Skeletal muscle tissue (tissue), 4 donors: ENCODE measurements around the gene GABRR2. TPM values are rescaled to one million over a fixed set of nuclear protein-coding genes. Genes with fewer than 3 reads are reported as not detected.

Experiments used
- H3K27ac ChIP-seq: one replicate; pipeline ENCODE4 v1.7.0; 2013; ENCODE audit warnings: mild to moderate bottlenecking, low read depth, low read length, inconsistent platforms
- H3K27me3 ChIP-seq, 3 donors: one replicate each; pipeline ENCODE4 v1.7.0; 2013; ENCODE audit warnings: low read length in 3 of 3; ENCODE audit not compliant: control insufficient read depth in 3 of 3, insufficient read depth in 3 of 3
- H3K36me3 ChIP-seq, 3 donors: one replicate each; pipeline ENCODE4 v1.7.0; 2013; ENCODE audit warnings: low read length in 3 of 3; ENCODE audit not compliant: control insufficient read depth in 3 of 3, insufficient read depth in 3 of 3
- H3K4me1 ChIP-seq, 3 donors: one replicate each; pipeline ENCODE4 v1.7.0; 2013; ENCODE audit warnings: low read length in 3 of 3, mild to moderate bottlenecking in 3 of 3; ENCODE audit not compliant: control insufficient read depth in 3 of 3, insufficient read depth in 3 of 3
- H3K4me3 ChIP-seq, 3 donors: one replicate each; pipeline ENCODE4 v1.7.0; 2013; ENCODE audit warnings: low read length in 3 of 3
- H3K9ac ChIP-seq, 3 donors: one replicate each; pipeline ENCODE4 v1.7.0; 2013; ENCODE audit warnings: low read length in 3 of 3, mild to moderate bottlenecking in 3 of 3, moderate library complexity in 2 of 3, low read depth in 1 of 3
- H3K9me3 ChIP-seq, 3 donors: one replicate each; pipeline ENCODE4 v1.7.0; 2013; ENCODE audit warnings: low read length in 3 of 3; ENCODE audit not compliant: control insufficient read depth in 3 of 3
- total RNA-seq: library from RNA; depleted of rRNA; stranded (reverse); fragments of >200 nt; gene quantifications from one replicate; pipeline ENCODE4 v1.2.3, GENCODE V29; 2014
- donor health status: Osteomylitis.

GABRR2 gene
- not detected for total RNA-seq

GRCh38 chr6:89315249-89315885 is at the start of gene GABRR2:
TSS of gene GABRR2 (minus strand) at chr6:89315299. CDS start at chr6:89315165, 134 bp downstream.
- Histone ChIP-seq H3K4me3 (peak within 1 kb of the TSS in 1 of 3 donors; percentile 2), H3K9me3 (no peaks in the 10 kb centered on the region), H3K36me3 (no peaks in the 10 kb centered on the region), H3K4me1 (peaks cover 27 to 39% (median 31%) of the 10 kb centered on the region in 3 donors), H3K27me3 (no peaks in the 10 kb centered on the region), H3K9ac (peak within 1 kb of the TSS in 1 of 3 donors; percentile 27), H3K27ac (peak within 1 kb of the TSS; percentile 49)

GRCh38 chr6:89364586-89364985 is 49.5 kb upstream of the GABRR2 start:
- peaks cover 0 to 8% (median 0%) of the 10 kb centered on the region in 3 donors for H3K36me3 ChIP-seq
- peaks cover 5 to 7% (median 6%) of the 10 kb centered on the region in 3 donors for H3K4me1 ChIP-seq
- H3K9me3 ChIP-seq: no peaks in the 10 kb centered on the region
- no peak overlapping the region for H3K9ac ChIP-seq
- no peak overlapping the region for H3K4me3 ChIP-seq
- H3K27me3 ChIP-seq: no peaks in the 10 kb centered on the region
- H3K27ac ChIP-seq: no peak overlapping the region

GRCh38 chr6:89361171-89361570 is 46.1 kb upstream of the GABRR2 start:
- no peak overlapping the region for H3K4me3 ChIP-seq
- no peak overlapping the region for H3K27ac ChIP-seq
- H3K27me3 ChIP-seq: no peaks in the 10 kb centered on the region
- H3K4me1 ChIP-seq: no peaks in the 10 kb centered on the region
- H3K9ac ChIP-seq: no peak overlapping the region
- H3K36me3 ChIP-seq: peaks cover 0 to 4% (median 0%) of the 10 kb centered on the region in 3 donors
- no peaks in the 10 kb centered on the region for H3K9me3 ChIP-seq

GRCh38 chr6:89360415-89360999 is 45.4 kb upstream of the GABRR2 start:
- H3K36me3 ChIP-seq: no peaks in the 10 kb centered on the region
- H3K27ac ChIP-seq: no peak overlapping the region
- no peak overlapping the region for H3K4me3 ChIP-seq

DNA sequence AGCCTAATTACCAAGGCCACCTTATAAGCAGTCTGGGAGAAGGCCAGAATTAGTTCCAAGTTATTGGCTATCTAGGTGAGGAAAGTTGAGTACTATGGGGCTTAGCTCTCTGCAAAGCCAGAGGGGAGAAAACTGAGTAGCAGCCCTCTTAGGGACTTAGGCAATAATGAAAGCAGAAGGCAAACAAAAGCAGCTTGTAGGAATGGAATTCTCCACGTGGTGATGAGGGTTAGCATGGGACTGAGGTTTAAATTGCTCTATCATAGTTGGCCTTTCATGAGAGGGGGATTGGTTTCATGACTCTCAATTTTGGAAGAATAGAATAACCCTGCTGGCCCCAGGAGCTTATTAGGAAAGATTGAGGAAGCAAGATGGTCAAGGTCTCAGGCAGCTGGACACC is 44.5 kb upstream of the GABRR2 start:
- no peaks in the 10 kb centered on the region for H3K9me3 ChIP-seq
- H3K9ac ChIP-seq: no peak overlapping the region
- H3K27ac ChIP-seq: no peak overlapping the region
- no peaks in the 10 kb centered on the region for H3K36me3 ChIP-seq
- H3K4me3 ChIP-seq: no peak overlapping the region
- no peaks in the 10 kb centered on the region for H3K4me1 ChIP-seq
- no peaks in the 10 kb centered on the region for H3K27me3 ChIP-seq

More at GRCh38 chr6:89360415-89360999, 45.4 kb upstream of the GABRR2 start:
- H3K9ac ChIP-seq: no peak overlapping the region
- no peaks in the 10 kb centered on the region for H3K9me3 ChIP-seq
- no peaks in the 10 kb centered on the region for H3K27me3 ChIP-seq
- no peaks in the 10 kb centered on the region for H3K4me1 ChIP-seq

GRCh38 chr6:89357390-89357789 is 42.3 kb upstream of the GABRR2 start:
- H3K36me3 ChIP-seq: no peaks in the 10 kb centered on the region
- H3K4me3 ChIP-seq: peak overlapping the region in 2 of 3 donors; percentile 13 to 31
- H3K4me1 ChIP-seq: no peaks in the 10 kb centered on the region
- H3K9me3 ChIP-seq: no peaks in the 10 kb centered on the region
- no peaks in the 10 kb centered on the region for H3K27me3 ChIP-seq
- no peak overlapping the region for H3K27ac ChIP-seq
- H3K9ac ChIP-seq: no peak overlapping the region

- no peaks in the 10 kb centered on the region for H3K9me3 ChIP-seq
- no peak overlapping the region for H3K27ac ChIP-seq
- no peak overlapping the region for H3K4me3 ChIP-seq
- H3K27me3 ChIP-seq: no peaks in the 10 kb centered on the region
- no peaks in the 10 kb centered on the region for H3K4me1 ChIP-seq
- H3K36me3 ChIP-seq: no peaks in the 10 kb centered on the region
- no peak overlapping the region for H3K9ac ChIP-seq
Observed at GRCh38 chr6:89356642-89357170, 41.6 kb upstream of the GABRR2 start.

GRCh38 chr6:89355511-89356194 is 40.6 kb upstream of the GABRR2 start:
- Histone ChIP-seq H3K9me3 (no peaks in the 10 kb centered on the region), H3K4me3 (no peak overlapping the region), H3K27ac (no peak overlapping the region), H3K36me3 (no peaks in the 10 kb centered on the region), H3K27me3 (no peaks in the 10 kb centered on the region), H3K4me1 (peaks cover 5 to 8% (median 5%) of the 10 kb centered on the region in 3 donors), H3K9ac (no peak overlapping the region)

DNA sequence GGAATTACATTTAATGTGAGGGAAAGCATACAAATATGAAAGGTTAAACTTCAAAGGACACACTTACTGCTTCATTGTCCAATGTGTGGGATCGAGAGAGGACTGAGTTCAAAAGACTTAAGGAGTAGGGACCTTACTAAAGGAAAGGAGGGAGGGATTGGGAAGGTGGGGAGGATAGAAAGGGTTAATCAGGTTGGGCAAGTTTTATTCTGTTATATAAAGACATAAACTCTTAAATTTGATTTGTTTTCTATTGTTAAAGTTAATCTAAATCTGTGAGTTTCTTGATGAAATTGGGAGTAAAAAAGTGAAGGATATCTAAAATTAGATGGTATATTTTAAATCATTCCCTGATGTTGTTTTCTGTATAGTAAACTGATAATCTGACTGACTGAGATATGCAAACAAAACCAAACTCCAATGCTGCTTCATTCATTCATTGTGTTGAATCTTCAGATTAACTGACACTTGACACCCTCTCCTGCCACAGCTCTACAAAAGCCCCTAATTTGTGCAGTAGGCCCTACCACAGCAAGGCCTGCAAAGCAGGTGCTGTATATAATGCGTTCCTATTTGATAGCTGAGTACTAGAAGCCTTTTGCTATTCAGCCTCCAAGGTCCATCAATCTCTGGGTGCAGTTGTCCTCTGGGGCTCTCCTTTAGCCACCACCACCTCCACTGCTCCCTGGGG is 38.7 kb upstream of the GABRR2 start:
- H3K4me1 ChIP-seq: peaks cover 12 to 20% (median 18%) of the 10 kb centered on the region in 3 donors
- no peak overlapping the region for H3K4me3 ChIP-seq
- H3K9ac ChIP-seq: no peak overlapping the region
- no peaks in the 10 kb centered on the region for H3K9me3 ChIP-seq
- H3K27me3 ChIP-seq: no peaks in the 10 kb centered on the region
- no peaks in the 10 kb centered on the region for H3K36me3 ChIP-seq
- no peak overlapping the region for H3K27ac ChIP-seq
